HG03175 (cell line): ENCODE results near the gene PARD6G.

Experiments used
- ATAC-seq: cut with Tn5 transposase; IDR thresholded peaks from one replicate; pipeline ENCODE4 v1.9.1; 2021; ENCODE audit warnings: mild to moderate bottlenecking, moderate library complexity; ENCODE audit not compliant: unreplicated experiment

PARD6G gene

DNA sequence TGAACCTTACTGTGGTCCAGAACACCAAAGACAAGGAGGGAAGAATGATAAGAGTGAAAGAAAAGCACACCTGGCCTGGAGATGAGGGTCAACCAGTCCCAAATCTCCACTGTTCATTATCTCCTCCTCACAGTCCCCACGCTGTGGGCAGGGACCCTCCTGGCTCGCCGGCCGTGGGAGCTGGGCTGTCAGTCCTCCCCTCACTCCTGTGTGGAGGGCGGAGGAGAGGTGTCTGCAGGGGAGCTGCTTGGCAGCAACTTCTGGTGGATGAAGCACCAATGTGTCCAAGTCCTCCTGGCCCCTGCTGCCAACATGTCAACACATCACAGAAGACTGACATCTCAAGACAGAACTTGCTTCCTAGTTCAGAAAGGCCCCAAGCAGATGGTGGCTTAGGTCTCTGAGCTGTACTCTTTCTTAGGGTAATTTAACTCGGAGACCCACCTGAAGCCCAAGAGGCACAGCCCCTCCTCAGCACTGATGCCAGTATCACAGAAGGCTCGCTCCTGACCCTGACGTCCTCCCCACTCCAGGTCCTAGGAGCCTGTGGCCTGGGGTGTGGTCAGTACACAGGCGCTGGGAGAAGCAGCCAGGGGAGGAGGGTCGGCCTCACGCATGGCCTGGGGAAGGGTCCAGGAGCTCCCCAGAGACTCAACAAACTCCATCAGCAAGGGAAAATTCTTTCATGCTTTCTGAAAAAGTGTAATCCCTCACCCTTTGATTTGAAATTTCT is 54.5 kb downstream of the PARD6G start:
- no peak for ATAC-seq

DNA sequence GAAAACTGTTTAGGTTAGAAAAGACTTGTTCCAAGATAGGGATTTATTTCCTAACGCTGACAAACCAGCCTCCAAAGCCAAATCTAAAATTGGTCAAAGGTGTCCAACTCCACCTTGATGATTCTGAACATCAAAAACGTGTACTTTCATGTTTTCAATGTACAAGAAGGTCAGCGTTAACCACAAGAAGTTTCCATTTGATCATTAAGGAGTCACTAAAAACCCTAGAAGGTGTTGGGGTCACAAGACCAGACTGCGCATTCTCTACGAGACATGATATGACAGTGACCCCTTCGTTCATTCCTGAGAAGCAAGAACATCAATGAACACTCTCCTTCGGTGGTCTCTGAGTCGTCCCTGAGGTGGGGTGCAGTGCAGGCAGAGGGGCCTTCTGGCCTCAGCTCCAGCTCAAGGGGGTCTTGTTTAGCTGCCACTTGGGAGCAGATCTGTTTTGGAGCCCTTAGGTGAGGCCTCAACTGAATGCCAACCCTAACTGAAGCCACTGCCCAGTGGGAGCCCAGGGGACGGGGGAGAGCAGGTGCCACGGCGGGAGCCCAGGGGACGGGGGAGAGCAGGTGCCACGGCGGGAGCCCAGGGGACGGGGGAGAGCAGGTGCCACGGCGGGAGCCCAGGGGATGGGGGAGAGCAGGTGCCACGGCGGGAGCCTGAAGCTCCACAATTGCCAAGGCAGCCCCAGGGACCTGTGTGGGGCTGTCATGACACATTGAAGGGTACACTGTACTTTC is 55.2 kb downstream of the PARD6G start:
- ATAC-seq = no peak

DNA sequence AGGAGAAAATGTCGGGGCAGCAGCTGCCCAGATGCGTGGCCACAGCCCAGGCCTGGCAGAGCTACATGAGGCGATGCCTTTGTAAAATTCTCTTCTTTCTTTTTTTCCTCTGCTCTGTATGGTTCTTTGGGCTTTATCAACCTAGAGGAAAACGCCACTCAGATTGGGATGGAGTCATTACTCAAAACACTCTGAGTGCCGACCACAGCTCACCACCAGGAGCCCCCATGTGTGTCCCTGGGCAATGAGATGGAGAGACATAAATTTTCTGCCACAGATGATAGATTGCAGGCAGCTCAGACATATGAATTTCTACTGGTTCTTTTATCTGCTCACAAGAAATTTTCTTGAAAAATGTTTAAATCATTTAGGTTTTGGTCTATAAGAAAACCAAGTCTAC is 56.0 kb downstream of the PARD6G start:
- no peak for ATAC-seq

DNA sequence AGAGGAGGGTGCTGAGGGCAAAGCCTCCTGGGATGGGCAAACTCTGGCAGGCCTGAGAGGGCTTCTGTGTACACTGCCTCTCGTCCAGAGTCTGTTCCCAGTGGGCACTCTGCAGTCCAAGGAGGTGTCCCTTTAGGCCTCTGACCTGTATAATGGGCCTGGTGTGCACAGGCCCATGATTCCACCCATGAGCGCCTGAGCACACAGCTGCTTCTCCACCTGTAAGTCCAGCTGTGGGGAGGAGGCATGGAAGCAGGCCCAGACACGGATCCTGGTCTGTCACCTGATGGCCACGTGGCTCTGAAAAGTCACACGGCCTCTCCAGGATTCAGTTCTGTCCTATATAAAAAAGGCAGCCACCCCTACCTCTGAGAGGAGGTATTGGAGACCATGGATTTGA is 57.0 kb downstream of the PARD6G start:
- no peak for ATAC-seq

DNA sequence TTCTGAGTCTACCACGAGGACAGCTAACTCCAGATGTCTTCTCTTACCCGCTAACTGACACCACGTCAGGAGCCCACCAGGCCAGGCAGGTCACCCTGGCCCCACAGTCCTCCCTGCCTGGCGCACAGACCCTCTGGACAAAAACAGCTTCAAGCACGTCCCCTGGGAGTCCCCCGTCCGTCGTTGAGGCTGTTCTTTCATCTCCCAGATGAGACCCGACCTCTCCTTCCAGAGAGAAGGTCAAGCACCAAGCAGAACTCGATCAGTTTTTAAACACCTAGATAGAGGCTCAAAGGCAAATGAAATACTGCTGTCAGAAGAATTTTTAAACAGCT is 57.8 kb downstream of the PARD6G start:
- no peak for ATAC-seq

DNA sequence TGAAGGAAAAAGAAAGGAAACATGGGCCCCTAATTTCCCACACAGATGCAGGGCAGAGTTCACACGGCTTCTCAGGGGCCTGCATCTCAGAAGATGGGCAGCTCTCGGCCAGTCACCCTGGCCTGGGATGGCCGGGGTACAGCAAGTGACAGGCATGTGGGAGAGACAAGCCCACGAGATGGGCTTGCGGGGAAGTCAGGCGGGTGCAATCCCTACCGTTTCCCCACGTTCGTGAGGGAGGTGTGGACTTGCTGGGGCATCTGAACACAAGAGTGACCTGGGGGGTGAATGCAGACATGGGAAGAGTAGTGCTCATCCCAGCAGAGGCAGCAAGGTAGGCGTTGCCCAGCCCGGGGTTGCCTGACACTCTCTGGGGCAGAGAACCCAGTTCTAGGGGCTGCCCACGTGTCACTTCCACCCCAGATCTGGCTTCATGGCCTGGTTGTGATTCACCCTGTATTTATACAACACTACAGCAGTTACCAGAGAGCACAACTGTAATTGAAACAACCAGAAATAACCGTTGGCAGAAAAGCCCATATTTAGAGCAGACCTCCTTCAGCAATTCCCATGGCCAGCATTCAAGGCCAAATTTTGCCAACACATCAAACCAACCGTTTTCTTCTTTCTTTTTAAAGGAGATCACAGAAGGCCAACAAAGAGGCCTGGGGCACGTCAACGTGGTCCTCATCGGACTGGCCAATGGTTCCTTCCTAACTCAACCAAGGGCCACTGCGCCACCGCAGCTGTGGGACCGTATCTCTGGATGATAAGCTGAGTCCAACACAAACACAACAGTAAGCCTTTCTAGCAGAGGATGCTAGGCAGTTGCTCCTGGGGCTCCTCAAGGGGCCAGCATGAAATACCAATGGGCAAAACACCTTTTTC is 58.4 kb downstream of the PARD6G start:
- no peak for ATAC-seq

DNA sequence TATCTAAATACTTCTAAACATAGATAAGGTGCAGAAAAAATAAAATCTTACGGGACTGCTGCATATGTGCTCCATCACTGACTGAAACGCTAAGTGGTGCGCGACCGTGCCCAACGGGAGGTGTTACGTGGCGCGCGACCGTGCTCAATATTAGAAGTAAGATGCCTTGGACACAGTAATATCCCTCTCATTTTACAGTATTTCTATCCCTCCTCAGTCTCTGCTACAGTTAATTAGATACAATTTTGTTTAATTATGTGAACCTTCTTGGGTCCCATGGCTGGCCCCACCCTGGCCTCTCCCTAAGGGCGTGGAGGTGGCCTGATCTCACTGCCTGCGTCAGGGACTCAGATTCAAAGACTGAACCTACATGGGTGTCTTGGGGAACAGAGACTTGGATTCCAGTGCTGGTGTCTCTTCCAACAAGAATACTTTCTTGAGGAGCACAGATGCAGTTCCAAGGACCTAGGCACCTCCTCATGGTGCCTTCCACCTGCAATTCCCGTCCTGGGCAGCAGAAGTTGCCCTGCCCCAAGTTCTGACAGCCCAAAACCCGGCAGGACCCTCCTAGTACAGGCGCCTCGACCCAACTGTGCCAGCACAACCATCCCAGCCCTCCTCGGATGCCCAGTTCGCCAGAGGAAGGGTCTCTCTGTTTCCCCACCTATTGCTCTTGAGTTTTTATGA is 59.2 kb downstream of the PARD6G start:
- no peak for ATAC-seq

DNA sequence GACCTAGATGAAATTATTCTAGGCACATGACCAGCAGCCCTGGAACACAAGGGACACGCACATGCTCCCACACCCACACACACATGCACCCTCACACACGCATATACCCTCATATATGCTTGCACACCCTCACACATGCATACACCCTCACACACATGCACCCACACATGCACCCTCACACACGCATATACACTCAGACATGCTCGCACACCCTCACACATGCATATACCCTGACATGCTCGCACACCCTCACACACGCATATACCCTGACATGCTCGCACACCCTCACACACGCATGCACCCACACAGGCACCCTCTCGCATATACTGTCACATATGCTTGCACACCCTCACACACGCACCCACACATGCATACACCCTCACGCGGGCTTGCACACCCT is 61.8 kb downstream of the PARD6G start:
- no peak for ATAC-seq

DNA sequence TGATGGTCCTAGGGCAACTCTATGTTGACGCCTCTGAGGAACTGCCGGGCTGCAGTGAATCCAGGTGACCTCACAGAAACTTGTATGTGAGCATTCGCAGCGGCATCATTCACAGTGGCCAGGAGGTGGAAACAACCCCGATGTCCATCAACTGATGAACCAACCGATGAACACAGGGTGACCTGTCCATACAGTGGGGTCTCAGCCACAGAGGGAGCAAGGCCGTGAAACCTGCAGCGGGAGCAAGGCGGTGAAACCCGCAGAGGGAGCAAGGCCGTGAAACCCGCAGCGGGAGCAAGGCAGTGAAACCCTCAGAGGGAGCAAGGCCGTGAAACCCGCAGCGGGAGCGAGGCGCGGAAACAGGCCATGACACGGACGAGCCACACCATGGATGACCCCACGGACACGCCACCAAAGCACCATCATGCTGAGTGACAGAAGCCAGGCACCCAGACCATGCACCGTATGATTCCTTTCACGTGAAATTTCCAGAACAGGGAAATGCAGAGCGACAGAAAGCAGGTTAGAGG is 63.0 kb downstream of the PARD6G start:
- no peak for ATAC-seq

DNA sequence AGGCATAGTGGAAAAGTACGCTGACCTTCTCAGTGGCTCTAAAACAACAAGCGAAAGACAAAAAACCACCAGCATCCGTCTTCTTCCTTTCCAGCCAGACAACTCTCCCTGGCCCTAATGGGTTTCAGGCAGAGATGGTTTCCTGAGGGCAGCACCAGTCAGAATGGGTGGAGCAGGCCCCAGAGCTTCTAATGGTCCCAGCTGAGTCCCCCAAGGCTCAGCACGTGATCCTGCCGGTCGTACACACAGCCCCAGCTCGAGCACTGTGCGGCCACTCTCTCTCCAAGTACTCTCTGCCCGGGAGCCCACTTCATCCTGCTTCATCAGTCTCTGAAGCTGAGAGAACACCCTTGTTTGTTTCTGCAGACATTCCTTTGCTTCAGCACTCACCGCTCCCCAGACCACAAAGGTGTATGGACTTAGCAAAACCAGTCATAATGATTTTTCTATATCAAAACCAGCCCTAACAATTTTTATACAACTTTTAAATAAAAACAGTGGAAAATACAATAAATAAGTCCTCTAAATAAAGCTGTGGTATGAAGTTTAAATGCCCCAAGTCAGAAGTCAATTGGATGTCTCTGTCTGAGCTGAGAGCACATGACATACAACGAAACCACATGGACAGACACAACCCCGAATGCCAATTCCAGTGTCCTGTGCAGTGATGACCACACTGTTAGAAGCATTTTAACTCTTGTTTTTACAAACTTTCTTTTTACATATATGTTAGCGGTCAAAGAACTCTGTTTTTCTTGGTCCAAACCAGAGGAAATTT is 63.9 kb downstream of the PARD6G start:
- no peak for ATAC-seq

DNA sequence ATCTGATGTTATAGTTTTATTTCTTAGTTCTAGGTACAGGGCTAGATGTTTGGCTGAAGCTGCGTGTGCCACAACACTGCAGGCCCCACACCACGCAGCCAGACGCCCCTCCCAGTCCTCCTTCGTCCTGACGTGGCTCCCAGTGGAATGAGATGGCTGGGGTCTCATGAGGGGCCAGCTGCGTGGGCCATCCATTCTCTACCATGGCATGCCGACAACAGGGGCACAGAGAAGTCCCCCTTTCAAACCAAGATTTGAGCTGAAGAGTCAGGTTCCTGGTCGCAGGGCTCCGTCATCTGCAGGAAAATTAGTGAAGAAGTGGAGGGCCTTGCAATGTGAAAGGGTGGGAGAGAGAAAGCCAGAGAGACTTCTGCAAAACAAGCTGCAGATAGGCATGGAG is 64.5 kb downstream of the PARD6G start:
- no peak for ATAC-seq

DNA sequence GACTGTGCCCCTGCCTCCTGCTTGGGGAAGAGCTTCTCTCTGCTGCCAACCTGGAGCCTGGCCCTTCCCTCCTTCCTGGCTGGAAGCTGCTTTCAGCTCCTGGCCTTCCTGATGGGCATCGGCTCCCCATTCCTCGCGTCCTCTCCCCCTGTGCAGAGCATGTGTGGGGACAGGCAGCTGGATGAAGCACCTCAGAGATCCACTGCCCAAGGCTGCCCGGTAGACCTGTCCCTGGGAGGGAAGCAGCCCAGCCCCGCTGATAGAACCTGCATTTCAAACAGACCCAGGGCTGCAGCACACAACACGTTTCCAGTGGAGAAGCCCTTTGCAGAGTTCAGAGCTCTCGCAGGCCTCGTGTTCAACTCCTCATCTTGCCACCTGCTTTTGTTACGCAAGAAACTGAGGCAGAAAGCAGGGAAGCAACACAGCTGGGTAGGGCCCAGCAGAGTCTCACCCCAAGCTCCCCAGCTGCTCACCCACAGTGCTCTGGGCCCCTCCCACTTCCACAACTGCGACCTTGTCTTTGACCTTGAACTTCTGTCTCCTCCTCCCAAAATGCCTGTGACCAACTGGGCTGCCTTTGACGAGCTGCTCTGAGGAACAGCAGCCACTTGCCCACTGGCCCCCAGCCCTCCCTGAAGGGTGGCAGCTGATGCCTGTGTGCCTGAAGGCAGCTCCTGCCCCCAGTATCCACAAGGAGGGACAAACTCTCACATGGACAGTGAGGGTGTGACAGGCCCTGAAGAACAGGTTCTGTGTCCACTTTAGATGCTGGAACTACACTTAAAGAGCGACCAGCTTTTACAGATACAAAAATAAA is 65.5 kb downstream of the PARD6G start:
- no peak for ATAC-seq

DNA sequence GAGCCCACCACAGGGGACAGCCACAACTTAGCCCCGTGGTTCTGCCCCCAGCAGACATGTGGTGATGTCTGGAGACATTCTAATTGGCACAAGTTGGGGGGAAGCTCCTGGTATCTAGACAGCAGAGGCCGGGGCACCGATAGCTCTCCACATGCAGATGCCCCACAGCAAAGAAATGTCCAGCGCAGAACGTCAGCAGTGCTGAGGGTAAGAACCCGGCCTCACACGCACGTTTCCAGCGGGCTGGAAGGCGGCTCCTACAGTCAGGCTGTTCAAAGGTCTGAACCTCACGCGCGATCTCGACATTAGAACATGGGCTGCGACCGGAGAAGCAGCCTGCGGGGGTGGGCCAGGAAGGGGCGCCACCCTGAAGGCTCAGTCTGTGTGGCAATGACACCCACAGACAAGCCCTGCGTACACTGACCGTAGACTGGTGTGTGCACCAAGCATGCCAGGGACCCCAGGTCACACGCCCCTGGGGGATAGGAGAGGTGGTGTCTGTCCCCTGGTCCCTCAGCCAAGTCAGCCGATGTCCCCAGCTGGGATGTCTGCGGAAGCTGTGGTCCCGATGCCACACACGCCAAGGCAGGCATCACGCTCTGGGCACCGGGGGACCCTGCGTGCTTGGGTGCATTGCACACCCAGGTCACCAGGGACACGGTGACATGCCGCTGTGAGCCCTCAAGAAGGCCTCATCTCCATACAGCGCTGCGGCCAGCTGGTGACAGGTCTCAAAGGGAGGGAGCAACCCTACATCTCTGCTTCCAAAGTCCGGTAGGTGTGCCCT is 66.3 kb downstream of the PARD6G start:
- ATAC-seq = no peak

DNA sequence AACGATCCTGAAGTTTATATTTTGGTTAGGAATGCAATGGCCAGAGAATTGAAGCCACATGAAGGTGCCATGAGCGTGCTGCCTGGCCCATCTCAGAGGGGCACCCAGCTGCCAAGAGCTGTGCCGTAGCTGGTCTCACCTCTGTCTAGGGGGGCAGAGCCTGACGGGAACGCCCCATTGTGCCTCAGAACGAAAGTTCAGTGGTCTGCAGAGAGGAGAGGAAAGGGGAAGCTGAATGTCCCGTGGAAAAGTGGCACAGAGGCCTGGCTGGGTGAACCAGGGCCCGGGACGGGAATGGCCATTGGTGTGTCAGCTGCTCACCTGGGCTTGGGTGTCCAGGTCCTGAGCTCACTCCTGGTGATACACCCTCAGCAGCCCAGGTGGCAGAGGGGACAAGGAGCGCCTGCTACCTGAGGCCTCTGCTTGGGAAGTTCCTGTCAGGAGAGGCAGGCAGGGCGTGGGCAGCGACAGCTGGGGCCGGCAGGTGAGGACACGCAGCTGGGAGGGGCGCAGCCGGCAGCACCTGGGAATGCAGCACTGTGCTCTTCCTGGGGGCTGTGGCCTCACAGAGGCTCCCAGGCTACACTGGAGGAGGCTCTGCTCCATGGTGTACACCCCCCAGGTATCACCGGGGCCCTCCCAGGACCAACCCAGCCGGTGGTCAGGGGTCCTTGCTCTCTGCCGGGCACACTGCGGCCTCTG is 67.3 kb downstream of the PARD6G start:
- ATAC-seq = peak; percentile 62

DNA sequence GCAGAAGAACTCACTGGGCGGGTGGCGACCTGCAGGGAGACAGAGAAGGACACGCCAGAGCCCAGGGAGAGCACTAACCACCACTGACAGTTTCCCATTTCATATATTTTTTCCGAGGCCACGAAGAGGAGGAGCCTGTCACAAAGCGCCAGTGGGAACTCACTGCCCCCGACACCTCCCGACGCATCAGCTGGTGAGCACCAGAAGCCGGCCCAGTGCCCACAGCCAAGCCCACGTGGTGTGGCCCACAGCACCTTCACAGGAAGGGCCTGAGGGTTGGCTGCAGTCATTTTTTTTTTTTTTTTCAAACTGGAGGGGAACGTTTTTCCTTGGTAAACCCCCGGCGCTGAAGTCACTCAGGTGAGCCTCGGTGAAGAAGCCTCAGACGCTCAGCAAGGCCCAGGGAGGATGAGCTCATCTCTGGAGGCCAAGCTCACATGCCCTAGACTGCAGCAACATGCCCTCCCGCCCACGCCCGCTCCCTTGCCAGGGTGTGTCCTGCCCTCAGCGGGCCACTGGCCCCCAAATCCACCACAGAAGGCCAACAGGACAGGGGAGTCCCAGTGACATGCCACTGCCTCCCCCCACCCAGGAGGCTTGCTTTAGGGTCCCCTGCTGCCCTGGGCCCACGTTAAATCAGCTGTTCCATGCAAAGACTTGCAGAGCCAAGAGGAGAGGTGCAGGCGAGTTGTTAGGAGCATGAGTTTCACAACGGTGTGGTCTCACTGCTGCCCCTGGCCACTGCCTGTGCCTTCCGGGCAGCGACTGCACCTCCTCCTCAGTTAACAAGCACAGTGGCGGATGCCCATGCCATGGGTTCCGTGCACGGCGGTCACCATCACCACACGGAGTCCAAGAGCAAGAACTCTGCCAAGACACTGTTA is 68.1 kb downstream of the PARD6G start:
- no peak for ATAC-seq

DNA sequence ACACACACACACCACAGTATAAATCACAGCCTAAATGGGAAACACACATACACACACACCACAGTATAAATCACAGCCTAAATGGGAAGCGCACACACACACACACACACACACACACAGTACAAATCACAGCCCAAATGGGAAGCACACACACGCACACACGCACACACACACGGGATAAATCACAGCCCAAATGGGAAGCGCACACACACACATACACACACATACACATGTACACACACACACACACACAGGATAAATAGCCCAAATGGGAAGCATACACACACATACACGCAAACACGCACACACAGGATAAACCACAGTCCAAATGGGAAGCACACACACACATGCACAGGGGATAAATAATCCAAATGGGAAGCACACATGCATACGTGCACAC is 70.2 kb downstream of the PARD6G start:
- no peak for ATAC-seq
